Measurements from ENCODE around the gene WDFY2. TPM values are rescaled to one million over a fixed set of nuclear protein-coding genes. Genes with fewer than 3 reads are reported as not detected.

WDFY2 gene
- 2.7 and 3.2 TPM in 2 replicates for total RNA-seq

GRCh38 chr13:51583875-51584730 lies at the start of gene WDFY2:
WDFY2 (plus strand) TSS chr13:51584462; CDS start chr13:51584688, 226 bp downstream.

GRCh38 chr13:51803422-51804294 lies 219.4 kb downstream of the WDFY2 start, which contains the start of gene DHRS12:
DHRS12 (minus strand) TSS chr13:51804163; CDS start chr13:51799659, 4,504 bp downstream.

Other genes with a start within 250 kb of the WDFY2 start
- gene SERPINE3, start 244.8 kb upstream of the WDFY2 start, total RNA-seq = not detected in 2 replicates
- gene INTS6, start 131.4 kb upstream of the WDFY2 start, total RNA-seq = 18.6 and 26.1 TPM in 2 replicates
- 4.1 and 4.7 TPM in 2 replicates for gene DHRS12, start 219.7 kb downstream of the WDFY2 start, total RNA-seq

All from cardiac ventricle fibroblast (primary cell).